ENCODE data around the gene EHD1. TPM values are rescaled to one million over a fixed set of nuclear protein-coding genes. Genes with fewer than 3 reads are reported as not detected.

Gene EHD1
- total and polyA plus RNA-seq, 9 of the 15 experiments (the other 6 are each of a cell fraction or from before 2014, with no cell fraction given), result 0.46 to 65.0 (median 16.4) TPM

DNA sequence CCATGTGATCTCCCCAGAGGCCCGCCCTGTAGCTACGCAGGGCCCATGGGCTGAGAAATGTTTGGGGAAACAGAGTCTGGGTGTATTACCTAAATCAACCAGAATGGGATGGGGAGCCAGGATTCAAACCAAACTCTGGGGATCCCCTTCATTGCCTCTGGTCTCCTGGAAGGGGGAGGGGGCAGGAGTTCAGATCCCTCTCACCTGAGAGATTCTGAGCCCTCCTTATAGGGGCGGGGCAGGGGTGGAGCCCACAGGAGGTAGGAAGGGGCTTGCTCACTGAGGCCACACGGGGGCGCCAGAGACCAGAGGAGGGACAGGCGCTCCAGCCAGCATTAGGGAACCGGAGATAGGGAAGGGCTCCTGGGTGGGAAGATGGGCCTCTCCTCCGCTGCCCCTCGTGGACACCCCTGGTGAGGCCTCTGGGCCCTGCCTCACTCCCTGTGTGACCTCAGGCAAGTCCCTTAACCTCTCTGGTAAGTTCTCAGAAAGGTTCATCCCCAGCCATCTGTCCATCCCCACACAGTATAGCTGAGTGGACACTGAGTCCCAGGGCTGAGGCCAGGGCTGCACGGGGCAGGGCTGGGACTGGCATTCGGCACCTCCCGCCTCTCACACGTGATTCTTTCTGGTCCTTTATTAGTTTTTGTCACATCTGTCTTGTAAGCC, 31.3 kb downstream of the EHD1 start (continued):
- TF ChIP-seq, protein P1, sequence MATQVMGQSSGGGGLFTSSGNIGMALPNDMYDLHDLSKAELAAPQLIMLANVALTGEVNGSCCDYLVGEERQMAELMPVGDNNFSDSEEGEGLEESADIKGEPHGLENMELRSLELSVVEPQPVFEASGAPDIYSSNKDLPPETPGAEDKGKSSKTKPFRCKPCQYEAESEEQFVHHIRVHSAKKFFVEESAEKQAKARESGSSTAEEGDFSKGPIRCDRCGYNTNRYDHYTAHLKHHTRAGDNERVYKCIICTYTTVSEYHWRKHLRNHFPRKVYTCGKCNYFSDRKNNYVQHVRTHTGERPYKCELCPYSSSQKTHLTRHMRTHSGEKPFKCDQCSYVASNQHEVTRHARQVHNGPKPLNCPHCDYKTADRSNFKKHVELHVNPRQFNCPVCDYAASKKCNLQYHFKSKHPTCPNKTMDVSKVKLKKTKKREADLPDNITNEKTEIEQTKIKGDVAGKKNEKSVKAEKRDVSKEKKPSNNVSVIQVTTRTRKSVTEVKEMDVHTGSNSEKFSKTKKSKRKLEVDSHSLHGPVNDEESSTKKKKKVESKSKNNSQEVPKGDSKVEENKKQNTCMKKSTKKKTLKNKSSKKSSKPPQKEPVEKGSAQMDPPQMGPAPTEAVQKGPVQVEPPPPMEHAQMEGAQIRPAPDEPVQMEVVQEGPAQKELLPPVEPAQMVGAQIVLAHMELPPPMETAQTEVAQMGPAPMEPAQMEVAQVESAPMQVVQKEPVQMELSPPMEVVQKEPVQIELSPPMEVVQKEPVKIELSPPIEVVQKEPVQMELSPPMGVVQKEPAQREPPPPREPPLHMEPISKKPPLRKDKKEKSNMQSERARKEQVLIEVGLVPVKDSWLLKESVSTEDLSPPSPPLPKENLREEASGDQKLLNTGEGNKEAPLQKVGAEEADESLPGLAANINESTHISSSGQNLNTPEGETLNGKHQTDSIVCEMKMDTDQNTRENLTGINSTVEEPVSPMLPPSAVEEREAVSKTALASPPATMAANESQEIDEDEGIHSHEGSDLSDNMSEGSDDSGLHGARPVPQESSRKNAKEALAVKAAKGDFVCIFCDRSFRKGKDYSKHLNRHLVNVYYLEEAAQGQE (IDR thresholded peaks at IDR 0.05; ENCODE audit: borderline replicate concordance), result peak; percentile 93
- TF ChIP-seq, protein P1 (CRISPR knock-in tag; IDR thresholded peaks at IDR 0.05; ENCODE audit: low read depth), result 0 out of 2 replicates have a peak, but pooled peaks have one; percentile 36
- TF ChIP-seq, protein P2, sequence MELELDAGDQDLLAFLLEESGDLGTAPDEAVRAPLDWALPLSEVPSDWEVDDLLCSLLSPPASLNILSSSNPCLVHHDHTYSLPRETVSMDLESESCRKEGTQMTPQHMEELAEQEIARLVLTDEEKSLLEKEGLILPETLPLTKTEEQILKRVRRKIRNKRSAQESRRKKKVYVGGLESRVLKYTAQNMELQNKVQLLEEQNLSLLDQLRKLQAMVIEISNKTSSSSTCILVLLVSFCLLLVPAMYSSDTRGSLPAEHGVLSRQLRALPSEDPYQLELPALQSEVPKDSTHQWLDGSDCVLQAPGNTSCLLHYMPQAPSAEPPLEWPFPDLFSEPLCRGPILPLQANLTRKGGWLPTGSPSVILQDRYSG (tag; conservative IDR thresholded peaks at IDR 0.05; ENCODE audit: low read depth), result no peak
- TF ChIP-seq CREB1 (IDR thresholded peaks at IDR 0.05) (no peak), CREB1 (CRISPR knock-in tag; IDR thresholded peaks at IDR 0.05) (peak; percentile 58; the same call in 1 of the 2 replicates), ESRRA (IDR thresholded peaks at IDR 0.05; ENCODE audit: borderline replicate concordance, low read depth) (peak; percentile 42; the same call in 1 of the 2 replicates), MIER1 (IDR thresholded peaks at IDR 0.05; ENCODE audit: low read depth) (no peak), ZFP1 (CRISPR knock-in tag; IDR thresholded peaks at IDR 0.05) (no peak), TCF7L2 (IDR thresholded peaks at IDR 0.05; ENCODE audit: low read depth, low read length) (no peak), ZNF780A (CRISPR knock-in tag; IDR thresholded peaks at IDR 0.05) (no peak), STAT5B (CRISPR knock-in tag; IDR thresholded peaks at IDR 0.05) (no peak)
- TF ChIP-seq, protein P3, sequence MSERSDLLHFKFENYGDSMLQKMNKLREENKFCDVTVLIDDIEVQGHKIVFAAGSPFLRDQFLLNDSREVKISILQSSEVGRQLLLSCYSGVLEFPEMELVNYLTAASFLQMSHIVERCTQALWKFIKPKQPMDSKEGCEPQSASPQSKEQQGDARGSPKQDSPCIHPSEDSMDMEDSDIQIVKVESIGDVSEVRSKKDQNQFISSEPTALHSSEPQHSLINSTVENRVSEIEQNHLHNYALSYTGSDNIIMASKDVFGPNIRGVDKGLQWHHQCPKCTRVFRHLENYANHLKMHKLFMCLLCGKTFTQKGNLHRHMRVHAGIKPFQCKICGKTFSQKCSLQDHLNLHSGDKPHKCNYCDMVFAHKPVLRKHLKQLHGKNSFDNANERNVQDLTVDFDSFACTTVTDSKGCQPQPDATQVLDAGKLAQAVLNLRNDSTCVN (CRISPR knock-in tag; IDR thresholded peaks at IDR 0.05), result no peak
- TF ChIP-seq, protein P4, sequence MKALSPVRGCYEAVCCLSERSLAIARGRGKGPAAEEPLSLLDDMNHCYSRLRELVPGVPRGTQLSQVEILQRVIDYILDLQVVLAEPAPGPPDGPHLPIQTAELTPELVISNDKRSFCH (CRISPR knock-in tag; IDR thresholded peaks at IDR 0.05), result no peak
- TF ChIP-seq, protein P4 (tag; IDR thresholded peaks at IDR 0.05), result no peak
- TF ChIP-seq, protein P5, sequence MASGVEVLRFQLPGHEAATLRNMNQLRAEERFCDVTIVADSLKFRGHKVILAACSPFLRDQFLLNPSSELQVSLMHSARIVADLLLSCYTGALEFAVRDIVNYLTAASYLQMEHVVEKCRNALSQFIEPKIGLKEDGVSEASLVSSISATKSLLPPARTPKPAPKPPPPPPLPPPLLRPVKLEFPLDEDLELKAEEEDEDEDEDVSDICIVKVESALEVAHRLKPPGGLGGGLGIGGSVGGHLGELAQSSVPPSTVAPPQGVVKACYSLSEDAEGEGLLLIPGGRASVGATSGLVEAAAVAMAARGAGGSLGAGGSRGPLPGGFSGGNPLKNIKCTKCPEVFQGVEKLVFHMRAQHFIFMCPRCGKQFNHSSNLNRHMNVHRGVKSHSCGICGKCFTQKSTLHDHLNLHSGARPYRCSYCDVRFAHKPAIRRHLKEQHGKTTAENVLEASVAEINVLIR (CRISPR knock-in tag; IDR thresholded peaks at IDR 0.05), result no peak

Measured in K562 (cell line).